ENCODE measurements around the gene C1QTNF1.

DNA sequence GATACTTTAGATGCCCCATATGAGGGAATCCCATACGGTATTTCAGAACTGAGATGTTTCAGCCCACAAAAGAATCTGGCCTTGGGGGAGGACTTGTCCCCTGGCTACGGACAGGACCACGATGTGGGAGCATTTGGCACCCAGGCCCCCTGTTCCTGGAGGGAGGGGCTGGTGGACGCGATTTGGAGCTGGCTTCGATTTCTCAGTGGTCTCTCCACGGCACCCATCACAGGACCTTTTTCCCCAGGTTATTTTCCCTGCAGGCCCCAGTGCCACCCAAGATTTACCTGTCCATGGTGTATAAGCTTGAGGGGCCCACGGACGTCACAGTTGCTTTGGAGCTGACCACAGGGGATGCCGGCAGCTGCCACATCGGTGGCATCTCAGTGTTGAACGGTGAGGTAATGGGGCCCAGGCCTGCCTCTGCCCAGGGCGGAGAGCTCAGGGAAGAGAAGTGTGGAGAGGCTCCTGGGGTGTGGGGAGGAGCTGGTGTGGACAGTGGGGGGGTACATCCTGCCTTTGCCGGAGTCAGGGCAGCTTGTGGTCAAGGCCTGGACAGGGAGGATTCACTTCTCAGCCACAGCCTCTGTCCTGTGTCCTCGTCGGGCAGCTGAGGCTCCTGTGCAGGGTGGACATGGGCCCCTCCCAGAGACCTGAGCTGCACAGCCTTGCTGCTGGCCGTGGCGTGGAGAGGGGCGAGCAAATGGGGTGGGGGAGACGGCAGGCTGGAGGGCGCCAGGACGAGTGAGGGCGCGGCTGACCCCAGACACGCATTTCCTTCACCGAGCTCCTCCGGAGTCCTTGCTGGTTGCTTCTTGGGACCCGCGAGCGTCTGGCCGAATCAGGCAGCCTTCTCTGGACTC lies 60.6 kb downstream of the C1QTNF1 start:
- TF ChIP-seq ZNF565 (CRISPR knock-in tag; conservative IDR thresholded peaks at IDR 0.05; ENCODE audit: low read depth) (no peak), PPARA (CRISPR knock-in tag; IDR thresholded peaks at IDR 0.05; ENCODE audit: borderline replicate concordance) (no peak), RARB (CRISPR knock-in tag; IDR thresholded peaks at IDR 0.05) (no peak), ZFP30 (CRISPR knock-in tag; IDR thresholded peaks at IDR 0.05) (no peak)

Data from SK-N-SH treated with all-trans-retinoic acid at 6 μM for 48 hours (cell line).